HG03460 (cell line): Measurements from ENCODE around the gene GLYATL3.
A peak's percentile ranks its signal among the peaks of the same experiment; 100 is the strongest.
"Not testable (repeated sequence)": the region's sequence is repeated elsewhere in the genome, so short reads cannot be mapped to it uniquely, and the experiment has no call there.

Experiments used
- ATAC-seq: cut with Tn5 transposase; IDR thresholded peaks from one replicate; pipeline ENCODE4 v1.9.1; 2021; ENCODE audit not compliant: unreplicated experiment

GLYATL3 gene

DNA sequence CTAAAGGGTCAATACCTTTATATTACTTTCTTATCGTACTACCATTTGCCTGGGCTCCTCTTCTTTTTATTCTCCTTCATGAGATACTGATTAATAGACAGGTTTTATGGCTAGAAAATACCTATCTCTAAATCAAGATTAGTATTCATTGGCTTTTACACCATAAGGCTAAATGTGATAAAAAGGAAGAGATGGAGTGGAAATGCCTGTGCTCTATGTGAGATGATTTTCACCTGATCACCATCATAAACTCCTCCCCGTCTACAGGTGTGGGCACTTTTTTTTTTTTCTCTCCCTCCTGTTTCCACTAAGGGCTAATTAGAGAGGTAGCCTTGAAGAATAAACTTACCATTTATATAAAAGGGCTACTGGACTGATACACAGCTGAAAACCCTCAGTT is at the start of gene GLYATL3:
GLYATL3 (plus strand) TSS at position 301 of the 400 bp plus-strand sequence. CDS start 12,068 bp downstream, outside the sequence.
- ATAC-seq, result no peak

DNA sequence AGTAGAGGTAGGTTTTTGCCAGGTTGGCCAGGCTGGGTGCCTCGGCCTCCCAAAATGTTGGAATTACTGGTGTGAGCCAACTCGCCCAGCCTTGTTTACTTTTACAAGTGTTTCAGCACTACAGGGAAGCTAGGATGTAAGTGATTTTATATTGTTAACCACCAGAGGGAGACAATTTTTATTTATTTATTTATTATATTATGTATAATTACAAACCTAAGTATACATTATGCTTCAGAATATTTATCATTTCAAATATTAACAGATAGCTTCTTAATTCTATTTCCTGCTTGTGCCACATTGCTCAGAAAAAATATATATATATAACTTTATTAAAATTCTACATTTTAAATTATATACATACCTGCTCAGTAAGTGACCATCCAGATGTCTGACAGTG is 46.5 kb upstream of the GLYATL3 start:
- no peak for ATAC-seq

DNA sequence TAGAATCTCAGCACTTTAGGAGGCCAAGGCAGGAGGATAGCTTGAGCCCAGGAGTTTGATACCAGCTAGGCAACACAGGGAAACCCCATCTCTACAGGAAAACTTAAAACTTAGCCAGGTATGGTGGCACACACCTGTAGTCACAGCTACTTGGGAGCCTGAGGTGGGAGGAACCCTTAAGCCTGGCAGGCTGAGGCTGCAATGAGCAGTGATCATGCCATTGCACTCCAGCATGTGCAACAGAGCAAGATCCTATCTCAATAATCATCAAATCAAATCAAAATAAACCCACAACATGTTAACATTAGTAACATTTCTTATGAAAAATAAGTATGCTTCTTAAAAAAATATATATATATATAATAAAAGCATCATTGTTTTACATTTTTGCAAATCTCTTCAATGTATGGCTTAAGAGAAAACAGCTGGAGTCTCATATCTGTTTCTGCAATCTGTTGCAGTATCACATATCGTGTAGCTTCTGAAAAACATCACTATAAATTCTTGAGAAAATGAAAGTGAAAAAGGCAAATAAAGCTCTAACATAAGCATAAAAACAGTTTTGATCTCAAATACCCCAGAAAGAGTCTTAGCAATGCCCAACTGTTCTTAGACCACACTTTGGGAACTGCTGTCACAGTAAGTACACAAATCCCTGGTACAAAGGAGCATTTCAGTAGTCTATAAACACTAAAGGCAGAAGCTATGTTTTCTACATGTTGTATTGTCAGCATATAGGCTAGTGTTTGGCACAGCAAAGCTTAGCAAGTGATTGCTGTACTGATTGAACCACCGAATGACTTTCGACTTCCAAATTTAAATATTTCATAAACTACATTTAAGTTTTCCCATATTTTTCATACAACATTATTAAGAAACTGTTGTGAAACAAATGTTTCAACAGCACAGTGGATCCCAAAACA is 44.7 kb upstream of the GLYATL3 start:
- no peak for ATAC-seq

DNA sequence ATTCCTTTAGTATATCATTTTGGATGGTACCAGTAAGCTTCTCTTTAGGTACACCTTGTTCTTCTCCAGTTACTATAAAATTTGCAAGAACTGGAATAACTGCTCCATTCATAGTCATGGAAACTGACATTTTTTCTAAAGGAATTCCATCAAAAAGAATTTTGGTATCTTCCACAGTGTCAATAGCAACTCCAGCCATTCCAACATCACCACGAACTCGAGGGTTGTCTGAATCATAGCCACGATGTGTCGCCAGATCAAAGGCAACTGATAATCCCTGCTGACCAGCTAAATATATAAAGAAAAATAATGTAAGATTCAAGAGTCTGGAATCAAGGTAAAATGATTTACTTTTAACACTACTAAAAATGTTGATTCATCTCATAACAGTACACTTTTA is 42.0 kb upstream of the GLYATL3 start:
- ATAC-seq, result no peak

DNA sequence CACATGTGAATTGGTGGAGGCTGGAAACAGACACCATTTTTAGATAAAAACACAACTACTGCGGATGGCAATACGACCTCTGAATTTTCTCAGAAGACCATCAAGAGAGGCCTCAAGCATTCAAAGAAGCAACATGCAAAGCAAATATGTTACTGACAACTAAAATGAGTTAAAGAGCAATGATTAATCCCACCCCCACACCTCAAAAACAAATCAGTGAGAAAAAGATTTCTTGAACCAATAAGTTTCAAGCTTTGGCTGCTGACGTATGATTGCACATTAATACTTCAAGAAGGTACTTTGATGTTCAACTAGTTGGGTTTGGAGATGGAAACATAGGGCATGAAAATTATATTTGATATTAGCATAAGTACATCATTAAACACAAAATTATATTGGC is 37.7 kb upstream of the GLYATL3 start:
- ATAC-seq, result no peak

DNA sequence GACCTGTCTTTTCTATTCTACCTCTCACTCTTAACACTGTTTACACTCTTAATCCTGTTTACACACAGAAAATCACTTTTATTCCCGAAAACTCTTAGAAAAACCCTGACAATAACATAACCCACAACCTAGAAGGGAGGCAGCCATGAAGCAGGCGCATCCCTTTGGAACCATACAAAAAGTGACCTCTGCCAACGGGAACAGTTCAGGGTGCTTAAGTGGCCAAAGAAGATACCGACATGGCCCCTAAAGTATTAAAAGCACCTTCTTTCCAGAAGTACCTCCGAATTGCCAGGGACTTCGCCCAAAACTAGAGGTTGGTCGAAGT is 37.2 kb upstream of the GLYATL3 start:
- peak; percentile 1 for ATAC-seq

DNA sequence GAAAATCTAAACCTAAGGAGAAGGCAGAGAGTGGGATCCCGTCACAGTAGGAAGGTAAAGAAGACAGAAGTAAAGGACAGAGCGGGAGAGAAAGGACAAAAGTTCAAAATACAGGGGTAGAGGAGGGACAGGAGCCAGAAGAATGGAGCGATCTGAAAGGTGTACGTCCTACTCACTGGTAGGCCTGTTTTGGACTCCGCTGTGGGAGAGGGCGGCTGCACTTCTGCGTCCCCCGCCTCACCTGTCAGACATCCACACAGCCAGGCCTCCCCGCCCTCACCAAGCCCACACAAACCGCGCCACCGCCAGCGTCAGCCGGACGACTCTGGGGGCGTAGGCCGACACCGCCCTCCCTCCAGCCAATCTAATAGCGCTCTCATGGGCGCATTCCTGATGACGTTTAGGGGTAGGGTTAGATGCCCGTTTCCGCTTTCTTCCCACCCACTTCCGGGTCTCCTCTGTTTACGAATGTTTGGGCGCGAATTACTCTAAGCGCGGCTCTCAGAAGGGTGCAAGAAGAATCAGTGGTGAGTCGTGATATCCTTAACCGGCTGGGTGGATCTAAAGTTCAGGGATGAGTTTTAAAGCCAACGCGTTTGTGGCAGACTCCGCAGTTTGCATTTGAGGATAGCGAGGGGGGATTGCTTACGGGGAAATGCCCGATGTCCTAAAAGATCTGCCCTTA is 36.7 kb upstream of the GLYATL3 start, which contains the start of the genes CENPQ and MMUT:
CENPQ (plus strand) TSS at position 444 of the 685 bp plus-strand sequence. CDS start 6,807 bp downstream, outside the sequence.
MMUT (minus strand) TSS at position 327 of the 685 bp plus-strand sequence. CDS start 3,787 bp downstream, outside the sequence.
- peak; percentile 97 for ATAC-seq

DNA sequence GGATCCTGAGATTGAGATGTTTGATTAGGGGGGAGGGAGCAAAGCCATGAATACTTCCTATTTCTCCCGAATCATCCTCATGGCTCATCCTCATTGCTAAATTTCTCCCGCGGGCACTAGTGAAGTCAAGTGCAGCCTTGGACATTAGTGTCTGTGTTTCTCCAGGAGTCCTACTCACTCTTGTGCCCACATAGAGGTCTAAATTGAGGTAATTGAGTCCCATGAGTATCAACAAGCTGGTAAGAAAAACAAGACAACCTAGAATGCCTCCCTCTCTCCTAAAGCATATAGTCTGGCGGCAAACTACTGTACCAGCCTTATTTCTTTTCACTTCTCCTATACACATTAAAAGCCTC is 36.1 kb upstream of the GLYATL3 start:
- peak; percentile 8 for ATAC-seq

DNA sequence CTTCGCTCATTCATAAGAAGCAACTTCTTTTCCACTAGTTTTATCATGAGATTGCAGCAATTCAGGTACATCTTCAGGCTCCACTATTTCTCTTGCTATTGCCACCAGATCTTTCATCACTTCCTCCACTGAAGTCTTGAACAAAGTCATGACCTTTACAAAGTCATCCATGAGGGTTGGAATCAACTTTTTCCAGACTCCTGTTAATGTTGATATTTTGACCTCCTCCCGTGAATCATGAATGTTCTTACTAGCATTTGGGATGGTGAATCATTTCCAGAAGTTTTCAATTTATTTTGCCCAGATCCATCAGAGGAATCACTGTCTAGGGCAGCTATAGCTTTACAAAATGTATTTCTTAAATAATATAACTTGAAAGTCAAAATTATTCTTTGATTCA is 35.0 kb upstream of the GLYATL3 start:
- no peak for ATAC-seq

DNA sequence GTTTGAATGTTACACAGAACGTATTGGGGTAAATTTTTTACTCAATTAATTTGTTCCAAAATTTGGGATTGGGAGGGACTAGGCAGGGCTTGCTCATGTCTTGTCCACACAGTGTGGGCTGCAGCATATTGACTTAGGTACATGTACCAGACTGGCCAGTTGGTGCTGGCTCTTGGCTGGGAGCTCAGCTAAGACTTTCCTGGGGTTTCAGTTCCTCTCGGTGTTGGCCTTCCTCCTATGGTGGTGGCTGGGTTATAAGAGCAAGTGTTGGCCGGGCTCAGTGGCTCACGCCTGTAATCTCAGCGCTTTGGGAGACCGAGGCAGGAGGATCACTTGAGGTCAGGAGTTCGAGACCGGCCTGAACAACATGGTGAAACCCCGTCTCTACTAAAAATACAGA is 31.7 kb upstream of the GLYATL3 start:
- ATAC-seq, result no peak

DNA sequence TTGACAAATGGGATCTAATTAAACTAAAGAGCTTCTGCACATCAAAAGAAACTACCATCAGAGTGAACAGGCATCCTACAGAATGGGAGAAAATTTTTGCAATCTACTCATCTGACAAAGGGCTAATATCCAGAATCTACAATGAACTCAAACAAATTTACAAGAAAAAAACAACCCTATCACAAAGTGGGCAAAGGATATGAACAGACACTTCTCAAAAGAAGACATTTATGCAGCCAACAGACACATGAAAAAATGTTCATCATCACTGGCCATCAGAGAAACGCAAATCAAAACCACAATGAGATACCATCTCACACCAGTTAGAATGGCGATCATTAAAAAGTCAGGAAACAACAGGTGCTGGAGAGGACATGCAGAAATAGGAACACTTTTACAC is 23.2 kb upstream of the GLYATL3 start:
- not testable (repeated sequence) for ATAC-seq

DNA sequence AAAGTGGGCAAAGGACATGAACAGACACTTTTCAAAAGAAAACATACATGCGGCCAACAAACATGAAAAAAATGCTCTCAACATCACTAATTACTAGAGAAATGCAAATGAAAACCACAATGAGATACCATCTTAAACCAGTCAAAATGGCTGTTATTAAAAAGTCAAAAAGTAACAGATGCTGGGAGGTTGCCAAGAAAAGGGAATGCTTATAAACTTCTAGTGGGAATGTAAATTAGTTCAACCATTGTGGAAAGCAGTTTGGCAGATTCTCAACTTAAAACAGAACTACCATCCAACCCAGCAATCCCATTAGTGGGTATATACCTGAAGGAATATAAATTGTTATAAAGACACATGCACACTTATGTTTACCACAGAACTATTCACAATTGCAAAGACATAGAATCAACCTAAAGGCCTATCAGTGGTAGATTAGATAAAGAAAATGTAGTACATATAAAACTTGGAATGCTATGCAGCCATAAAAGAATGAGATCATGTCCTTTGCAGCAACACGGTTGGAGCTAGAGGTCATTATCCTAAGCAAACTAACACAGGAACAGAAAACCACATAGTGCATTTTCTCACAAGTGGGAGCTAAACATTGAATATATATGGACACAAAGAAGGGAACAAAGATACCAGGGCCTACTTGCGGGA is 20.3 kb upstream of the GLYATL3 start:
- ATAC-seq, result no peak

DNA sequence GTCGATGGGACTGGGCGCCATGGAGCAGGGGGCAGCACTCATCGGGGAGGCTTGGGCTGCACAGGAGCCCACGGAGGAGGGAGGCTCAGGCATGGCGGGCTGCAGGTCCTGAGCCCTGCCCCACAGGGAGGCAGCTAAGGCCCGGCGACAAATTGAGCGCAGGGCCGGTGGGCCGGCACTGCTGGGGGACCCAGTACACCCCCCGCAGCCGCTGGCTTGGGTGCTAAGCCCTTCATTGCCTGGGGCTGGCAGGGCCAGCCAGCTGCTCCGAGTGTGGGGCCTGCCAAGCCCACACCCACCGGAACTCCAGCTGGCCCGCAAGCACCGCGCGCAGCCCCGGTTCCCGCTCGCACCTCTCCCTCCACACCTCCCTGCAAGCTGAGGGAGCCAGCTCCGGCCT is 17.9 kb upstream of the GLYATL3 start:
- ATAC-seq, result not testable (repeated sequence)

DNA sequence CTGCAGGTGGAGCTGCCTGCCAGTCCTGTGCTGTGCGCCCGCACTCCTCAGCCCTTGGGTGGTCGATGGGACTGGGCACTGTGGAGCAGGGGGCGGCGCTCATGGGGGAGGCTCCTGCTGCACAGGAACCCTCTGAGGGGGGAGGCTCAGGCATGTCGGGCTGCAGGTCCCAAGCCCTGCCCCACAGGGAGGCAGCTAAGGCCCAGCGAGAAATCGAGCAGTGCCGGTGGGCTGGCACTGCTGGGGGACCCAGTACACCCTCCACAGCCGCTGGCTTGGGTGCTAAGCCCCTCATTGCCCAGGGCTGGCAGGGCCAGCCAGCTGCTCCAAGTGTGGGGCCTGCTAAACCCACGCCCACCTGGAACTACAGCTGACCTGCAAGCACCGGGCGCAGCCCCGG is 16.3 kb upstream of the GLYATL3 start:
- ATAC-seq, result not testable (repeated sequence)

DNA sequence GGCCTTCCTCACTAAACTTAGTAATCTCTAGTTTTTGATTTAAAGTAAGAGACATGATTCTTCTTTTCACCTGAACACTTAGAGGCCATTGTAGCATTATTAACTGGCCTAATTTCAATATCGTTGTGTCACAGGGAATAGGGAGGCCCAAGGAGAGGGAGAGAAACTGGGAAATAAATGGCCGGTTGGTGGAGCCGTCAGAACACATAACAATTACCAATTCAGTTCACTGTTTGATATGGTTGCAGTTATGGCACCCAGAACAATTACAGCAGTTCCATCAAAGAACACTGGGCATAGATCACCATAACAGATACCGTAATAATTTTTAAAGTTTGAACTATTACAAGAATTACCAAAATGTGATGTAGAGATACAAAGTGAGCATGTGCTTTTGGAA is 9.1 kb upstream of the GLYATL3 start:
- ATAC-seq, result no peak

DNA sequence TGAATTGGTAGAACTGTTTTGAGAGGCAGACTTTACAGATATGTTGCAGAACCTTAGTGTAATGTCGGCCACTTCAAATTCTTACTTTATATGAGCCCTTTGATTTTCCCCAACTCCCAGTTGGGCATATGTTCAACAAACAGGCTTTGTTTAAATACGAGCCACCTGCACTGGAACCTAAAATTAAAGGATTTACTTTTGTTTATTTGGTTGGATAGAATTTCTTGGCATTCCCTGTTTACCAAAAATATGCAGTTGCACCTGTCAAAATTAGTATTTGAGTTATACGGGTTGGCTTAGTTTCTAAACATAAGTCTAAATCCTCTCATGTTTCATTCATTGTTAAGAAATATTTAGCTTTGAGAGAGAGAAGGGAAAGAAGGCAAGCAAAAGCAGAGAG is 2.4 kb upstream of the GLYATL3 start:
- no peak for ATAC-seq

DNA sequence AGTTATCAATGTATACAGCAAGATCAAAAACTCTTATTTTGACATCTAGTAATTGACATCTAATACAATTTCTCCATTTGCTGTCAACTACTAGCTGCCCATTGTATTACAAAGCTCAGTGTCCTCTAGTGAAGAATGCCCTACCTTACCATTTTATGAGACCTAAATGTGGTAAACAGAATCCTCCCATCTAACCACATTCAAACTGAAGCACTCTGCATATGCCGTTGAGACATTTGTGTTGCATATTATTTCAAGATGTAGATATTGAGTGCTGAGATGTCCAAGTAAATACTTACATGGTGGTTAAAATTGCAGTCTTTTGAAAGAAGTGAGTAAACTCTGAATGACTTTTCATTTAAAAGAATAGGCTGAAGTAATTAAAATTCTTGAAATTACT is 597 bp upstream of the GLYATL3 start:
- no peak for ATAC-seq

DNA sequence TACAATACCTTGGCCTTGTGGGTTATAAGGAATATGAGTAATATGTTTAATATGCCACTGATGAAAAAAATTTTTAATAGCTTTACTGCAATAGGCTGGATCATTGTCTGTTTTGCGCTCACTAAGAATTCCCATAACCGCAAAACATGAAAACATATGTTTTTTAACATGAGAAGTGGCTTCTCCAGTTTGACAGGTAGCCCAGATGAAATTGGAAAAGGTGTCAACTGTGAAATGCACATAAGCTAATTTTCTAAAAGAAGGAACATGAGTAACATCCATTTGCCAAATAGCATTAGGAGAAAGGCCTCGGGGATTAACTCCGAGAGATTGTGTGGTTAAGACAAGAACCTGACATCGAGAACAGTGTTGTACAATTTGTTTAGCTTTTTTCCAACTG is 4.9 kb downstream of the GLYATL3 start:
- ATAC-seq, result no peak

DNA sequence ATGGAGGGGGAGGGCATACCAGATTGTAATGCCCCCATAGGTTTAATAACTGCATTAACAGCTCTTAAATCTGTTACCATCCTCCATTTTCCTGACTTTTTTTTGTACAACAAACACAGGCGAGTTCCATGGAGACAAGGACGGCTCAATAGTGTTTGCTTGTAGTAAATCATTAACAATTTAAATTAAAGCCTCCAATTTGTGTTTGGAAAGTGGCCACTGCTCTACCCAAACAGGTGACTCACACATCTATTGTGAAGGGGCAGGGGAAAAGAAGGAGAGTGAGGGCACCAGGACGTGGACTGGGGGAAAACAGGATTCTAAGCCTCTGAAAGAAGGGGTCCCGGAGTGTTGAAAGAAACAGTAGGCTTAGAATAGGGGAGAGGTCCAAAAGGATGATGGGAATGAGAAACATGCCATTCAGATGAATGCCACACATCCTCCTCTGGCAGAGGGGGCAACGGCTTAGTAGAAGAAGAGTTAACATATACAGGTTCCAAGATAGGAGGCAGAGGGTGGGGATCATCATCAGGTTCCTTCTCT is 6.9 kb downstream of the GLYATL3 start:
- ATAC-seq, result no peak

DNA sequence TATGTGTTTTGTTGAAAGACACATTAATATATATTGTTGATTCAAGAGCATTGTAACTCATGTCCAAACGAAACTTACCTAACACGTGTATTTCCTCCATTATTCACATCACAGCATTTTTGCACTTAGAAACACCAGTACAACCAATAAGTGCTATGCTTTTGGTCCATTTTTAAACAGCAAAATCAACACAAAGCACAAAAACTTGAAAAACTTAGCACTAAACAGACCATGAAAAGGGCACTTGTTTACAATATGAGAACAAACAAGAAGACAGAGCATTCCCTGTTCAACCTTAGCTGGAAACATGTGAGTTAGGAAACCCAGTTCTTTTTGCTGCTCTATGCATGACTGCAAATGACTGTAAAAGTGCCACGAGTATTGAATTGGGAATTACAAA is 9.6 kb downstream of the GLYATL3 start:
- ATAC-seq, result no peak
